IMR-90 (cell line): ENCODE data around the gene PCBP3. TPM values are rescaled to one million over a fixed set of nuclear protein-coding genes. Genes with fewer than 3 reads are reported as not detected.

ENCODE experiments used
- ATAC-seq: fragments of 200-7000 bp; cut with Tn5 transposase; 2 replicates; pipeline ENCODE4 v1.9.1; 2020; ENCODE audit warnings: low read depth, mild to moderate bottlenecking, moderate library complexity
- BruUV-seq: library from RNA; stranded (reverse); fragments of 400-500 nt; replicated peaks from 2 replicates; lab custom pipeline; 2021; lab: Mats Ljungman, UMichigan
- CTCF ChIA-PET: fragments of 300-600 bp; formaldehyde crosslinking; extraction: SDS; loops from one replicate; lab custom pipeline; 2021; ENCODE audit warnings: antibody characterized with exemption; lab: Yijun Ruan, JAX
- POLR2A ChIA-PET: fragments of 300-600 bp; sonication (Branson Sonifier 250); formaldehyde crosslinking; loops from one replicate; lab custom pipeline; 2022; ENCODE audit warnings: antibody characterized with exemption; ENCODE audit not compliant: unreplicated experiment; lab: Charles Lee
- DNase-seq: peaks from one replicate; pipeline ENCODE4 v3.0.0; 2013
- H2AFZ ChIP-seq: replicated peaks from 2 replicates; pipeline ENCODE3; 2013; ENCODE audit warnings: low read length, mild to moderate bottlenecking; ENCODE audit not compliant: poor library complexity
- H2AK5ac ChIP-seq: 2 replicates; pipeline ENCODE4 v1.6.1; 2013; ENCODE audit warnings: low read depth, low read length, inconsistent platforms
- H2AK9ac ChIP-seq: replicated peaks from 2 replicates; pipeline ENCODE3; 2013; ENCODE audit warnings: mild to moderate bottlenecking, low read depth, low read length, moderate library complexity; ENCODE audit not compliant: poor library complexity
- H2BK120ac ChIP-seq: 2 replicates; pipeline ENCODE4 v1.6.1; 2013; ENCODE audit warnings: low read depth, low read length, inconsistent platforms
- H2BK15ac ChIP-seq: 3 replicates; pipeline ENCODE4 v1.6.1; 2013; ENCODE audit warnings: low read depth, low read length, inconsistent platforms
- H2BK20ac ChIP-seq: 2 replicates; pipeline ENCODE4 v1.6.1; 2013; ENCODE audit warnings: low read depth, mild to moderate bottlenecking, inconsistent platforms, low read length, moderate library complexity
- H2BK5ac ChIP-seq: 2 replicates; pipeline ENCODE4 v1.6.1; 2013; ENCODE audit warnings: mild to moderate bottlenecking, low read depth, low read length, inconsistent platforms; ENCODE audit not compliant: poor library complexity, severe bottlenecking
- H3K14ac ChIP-seq: replicated peaks from 2 replicates; pipeline ENCODE4 v1.6.1; 2013; ENCODE audit warnings: low read depth, low read length, inconsistent platforms
- H3K18ac ChIP-seq: 2 replicates; pipeline ENCODE4 v1.6.1; 2013; ENCODE audit warnings: low read depth, low read length, control low read depth
- H3K23ac ChIP-seq: 2 replicates; pipeline ENCODE4 v1.6.1; 2013; ENCODE audit warnings: low read depth, low read length, inconsistent platforms
- H3K27ac ChIP-seq: 2 replicates; pipeline ENCODE4 v1.5.1; 2013; ENCODE audit warnings: mild to moderate bottlenecking, control low read depth, low read length; ENCODE audit not compliant: insufficient read depth
- H3K27me3 ChIP-seq: 2 replicates; pipeline ENCODE4 v1.6.1; 2013; ENCODE audit warnings: low read length; ENCODE audit not compliant: control insufficient read depth, insufficient read depth
- H3K36me3 ChIP-seq: 2 replicates; pipeline ENCODE4 v1.6.1; 2013; ENCODE audit warnings: low read length, mixed read lengths; ENCODE audit not compliant: control insufficient read depth, insufficient read depth
- H3K4ac ChIP-seq: 2 replicates; pipeline ENCODE4 v1.6.1; 2013; ENCODE audit warnings: low read depth, low read length, inconsistent platforms
- H3K4me1 ChIP-seq: 2 replicates; pipeline ENCODE4 v1.6.1; 2013; ENCODE audit warnings: low read length, mixed read lengths; ENCODE audit not compliant: control insufficient read depth, insufficient read depth
- H3K4me2 ChIP-seq: 2 replicates; pipeline ENCODE4 v1.6.1; 2013; ENCODE audit warnings: low read depth, mild to moderate bottlenecking, control low read depth, low read length, moderate library complexity
- H3K4me3 ChIP-seq: 2 replicates; pipeline ENCODE4 v1.5.1; 2013; ENCODE audit warnings: low read depth, mild to moderate bottlenecking, control low read depth, low read length, moderate library complexity; ENCODE audit not compliant: insufficient read depth
- H3K56ac ChIP-seq: 2 replicates; pipeline ENCODE4 v1.6.1; 2013; ENCODE audit warnings: low read length, inconsistent platforms; ENCODE audit not compliant: insufficient read depth; ENCODE audit errors: extremely low read depth
- H3K79me1 ChIP-seq, 2 experiments: 2 replicates each; pipeline ENCODE4 v1.6.1; 2013; ENCODE audit warnings: low read length in 2 of 2, inconsistent platforms in 1 of 2, low read depth in 1 of 2
- H3K9ac ChIP-seq: 2 replicates; pipeline ENCODE4 v1.6.1; 2013; ENCODE audit warnings: low read depth, low read length, control low read depth
- H3K9me1 ChIP-seq: 2 replicates; pipeline ENCODE4 v1.6.1; 2013; ENCODE audit warnings: low read length, inconsistent platforms; ENCODE audit not compliant: insufficient read depth
- H3K9me3 ChIP-seq: 2 replicates; pipeline ENCODE4 v1.6.1; 2013; ENCODE audit warnings: low read length; ENCODE audit not compliant: control insufficient read depth, insufficient read depth
- H4K20me1 ChIP-seq: 2 replicates; pipeline ENCODE4 v1.6.1; 2013; ENCODE audit warnings: low read length, inconsistent platforms; ENCODE audit not compliant: insufficient read depth
- H4K5ac ChIP-seq: 2 replicates; pipeline ENCODE4 v1.6.1; 2013; ENCODE audit warnings: mild to moderate bottlenecking, low read depth, low read length, control low read depth
- H4K8ac ChIP-seq, 2 experiments: 2 replicates each; pipeline ENCODE4 v1.6.1; 2013; ENCODE audit warnings: low read depth in 2 of 2, low read length in 2 of 2, control low read depth in 1 of 2, inconsistent platforms in 1 of 2
- H4K91ac ChIP-seq: 2 replicates; pipeline ENCODE4 v1.6.1; 2013; ENCODE audit warnings: low read depth, low read length, inconsistent platforms; ENCODE audit not compliant: insufficient read depth
- BHLHE40 ChIP-seq: fragments of 150-350 bp; IDR thresholded peaks from 2 replicates; pipeline ENCODE4 v1.6.1; 2016; ENCODE audit warnings: mild to moderate bottlenecking, low read depth, low read length
- CEBPB ChIP-seq: IDR thresholded peaks from 2 replicates; pipeline ENCODE4 v1.6.1; 2012; ENCODE audit warnings: low read depth, low read length, improper control_type of control experiment
- CTCF ChIP-seq: conservative IDR thresholded peaks from 2 replicates; pipeline ENCODE4 v1.5.1; 2012; ENCODE audit warnings: mild to moderate bottlenecking, low read depth, low read length, improper control_type of control experiment
- MAZ ChIP-seq: IDR thresholded peaks from 2 replicates; pipeline ENCODE4 v1.6.1; 2012; ENCODE audit warnings: low read depth, mild to moderate bottlenecking, low read length, improper control_type of control experiment, moderate library complexity, borderline replicate concordance
- MXI1 ChIP-seq: IDR thresholded peaks from 2 replicates; pipeline ENCODE4 v1.6.1; 2012; ENCODE audit warnings: low read depth, mild to moderate bottlenecking, low read length, moderate library complexity, borderline replicate concordance
- POLR2A ChIP-seq: IDR thresholded peaks from 2 replicates; pipeline ENCODE4 v1.6.1; 2012; ENCODE audit warnings: mild to moderate bottlenecking, low read depth, low read length
- USF2 ChIP-seq: fragments of 150-350 bp; IDR thresholded peaks from 2 replicates; pipeline ENCODE4 v1.6.1; 2017; ENCODE audit warnings: mild to moderate bottlenecking, antibody characterized with exemption, low read length, low read depth
- WGBS, 2 experiments: methylation state at CpG; one replicate each; pipeline versions ENCODE4 v1.1.5 to v1.1.7; 2013; ENCODE audit warnings: missing lambda C conversion rate in 2 of 2; ENCODE audit not compliant: insufficient read length in 1 of 2; ENCODE audit errors: extremely low coverage in 2 of 2; 5-methylcytosine and 5-hydroxymethylcytosine counted together
- dilution Hi-C: fragments of 300-500 bp; cut with HindIII; formaldehyde crosslinking; loops from one replicate; pipeline ENCODE4 v1.14.3; 2018; ENCODE audit warnings: low sequenced_read_pairs; ENCODE audit not compliant: unreplicated experiment
- in situ Hi-C: fragments of 300-500 bp; cut with MboI; formaldehyde crosslinking; loops from 3 replicates; pipeline ENCODE4 v1.14.3; 2019; ENCODE audit warnings: low sequenced_read_pairs, inconsistent platforms, mixed read lengths
- intact Hi-C: fragments of 100-400 bp; cut with micrococcal nuclease; formaldehyde crosslinking; loops from 2 replicates; pipeline ENCODE4 v1.10.0; 2022
- polyA plus RNA-seq, 3 experiments: library from polyadenylated mRNA; depleted of rRNA; stranded (reverse); fragments of >200 nt; gene quantifications; 2 replicates each; pipeline ENCODE4 v1.2.3, GENCODE V29; 2012; ENCODE audit warnings: low replicate concordance in 1 of 3
- total RNA-seq: library from RNA; depleted of rRNA; stranded (reverse); fragments of >200 nt; gene quantifications from 2 replicates; pipeline ENCODE4 v1.2.3, GENCODE V29; 2012

The PCBP3 gene
- total and polyA plus RNA-seq, 2 of the 4 experiments (the other 2 are of a cell fraction): 2.9 to 3.9 TPM

GRCh38 chr21:45982092-45982757, 338.7 kb downstream of the PCBP3 start:
- Histone ChIP-seq H2BK15ac (no peak overlapping the region), H3K4me2 (peak overlapping the region; percentile 91), H3K4me1 (peaks cover 31% of the 10 kb centered on the region), H4K91ac (peak overlapping the region; percentile 63), H2AFZ (peak overlapping the region; percentile 87), H4K5ac (peak overlapping the region; percentile 71), H2BK5ac (peak overlapping the region; percentile 98), H2AK5ac (peak overlapping the region; percentile 83), H3K23ac (peak overlapping the region; percentile 95), H3K14ac (peak overlapping the region; percentile 98), H3K4me3 (peak overlapping the region; percentile 95), H3K27me3 (no peaks in the 10 kb centered on the region), H3K9me3 (no peaks in the 10 kb centered on the region), H2BK120ac (peak overlapping the region; percentile 30), H3K9ac (peak overlapping the region; percentile 100), H3K36me3 (peaks cover 46% of the 10 kb centered on the region), H4K20me1 (peaks cover 57% of the 10 kb centered on the region), H3K79me1 (peaks cover 9 to 65% of the 10 kb centered on the region in 2 experiments; a peak in 3 of 4 replicates), H3K4ac (peak overlapping the region; percentile 80), H3K27ac (peak overlapping the region; percentile 99), H2AK9ac (peak overlapping the region; percentile 99), H2BK20ac (no peak overlapping the region), H4K8ac (peak overlapping the region; percentile 18 to 67; a peak in 2 of 4 replicates), H3K56ac (peak overlapping the region; percentile 92), H3K18ac (peak overlapping the region; percentile 90), H3K9me1 (peaks cover 9% of the 10 kb centered on the region)
- DNase-seq: no peak
- intact Hi-C loops: no loop called here
- in situ Hi-C loops: no loop called here
- ATAC-seq: peak; percentile 10
- TF ChIP-seq CEBPB: no peak
- no peak for TF ChIP-seq USF2
- peak; percentile 25; the same call in 1 of the 2 replicates for TF ChIP-seq MAZ
- peak; percentile 2; the same call in 1 of the 2 replicates for TF ChIP-seq POLR2A
- TF ChIP-seq MXI1: peak; percentile 12; the same call in 1 of the 2 replicates
- TF ChIP-seq BHLHE40: peak; percentile 55; the same call in 1 of the 2 replicates
- no peak for TF ChIP-seq CTCF
- CTCF ChIA-PET: no interaction called here
- dilution Hi-C loops: no loop called here
- BruUV-seq: TSS peak; percentile 83
- WGBS, 2 experiments: 5% methylated on average over 7 of the region's 45 CpGs; no CpG with 5 or more reads in 1 of the 2 experiments
- POLR2A ChIA-PET: interaction anchor here (1.5 kb wide), 1 partner anchor 9 kb away, joined by 5 read pairs; no protein-coding TSS in a partner anchor
